Caco-2 (cell line): Measurements from ENCODE around the gene LCK. TPM values are rescaled to one million over a fixed set of nuclear protein-coding genes. Genes with fewer than 3 reads are reported as not detected.

Source experiments
- BruUV-seq: library from RNA; stranded (reverse); fragments of 400-500 nt; replicated peaks from 2 replicates; lab custom pipeline; 2021; lab: Mats Ljungman, UMichigan
- CTCF ChIA-PET: fragments of 300-600 bp; sonication (Branson Sonifier 250); formaldehyde crosslinking; loops from one replicate; lab custom pipeline; 2022; ENCODE audit warnings: antibody characterized with exemption; lab: Charles Lee
- POLR2A ChIA-PET: fragments of 300-600 bp; sonication (Branson Sonifier 250); formaldehyde crosslinking; loops from one replicate; lab custom pipeline; 2022; ENCODE audit warnings: antibody characterized with exemption; lab: Charles Lee
- DNase-seq, 2 experiments: peaks; one replicate each; pipeline versions ENCODE4 v3.0.0 to v3.0.0-alpha.2; 2020 to 2022
- H3K27me3 ChIP-seq: replicated peaks from 2 replicates; pipeline ENCODE4 v1.6.0; 2011; ENCODE audit warnings: low read length; ENCODE audit not compliant: control insufficient read depth, insufficient read depth
- H3K36me3 ChIP-seq: 2 replicates; pipeline ENCODE4 v1.5.1; 2011; ENCODE audit warnings: low read length; ENCODE audit not compliant: control insufficient read depth, insufficient read depth
- H3K4me1 ChIP-seq: fragments of 250-450 bp; sonication (Bioruptor Pico); 2 replicates; pipeline ENCODE4 v1.5.1; 2020; ENCODE audit warnings: mild to moderate bottlenecking
- H3K4me3 ChIP-seq: 2 replicates; pipeline ENCODE4 v1.5.1; 2011; ENCODE audit warnings: low read depth, mild to moderate bottlenecking, control low read depth, low read length
- H3K9me3 ChIP-seq: fragments of 250-450 bp; sonication (Bioruptor Pico); 2 replicates; pipeline ENCODE4 v1.5.1; 2020; ENCODE audit warnings: mild to moderate bottlenecking, moderate library complexity
- H3K27ac Mint-ChIP-seq: one replicate; pipeline ENCODE4 v1.8.0; 2022; ENCODE audit warnings: mixed read lengths; ENCODE audit not compliant: unreplicated experiment
- H3K27me3 Mint-ChIP-seq: one replicate; pipeline ENCODE4 v1.8.0; 2022; ENCODE audit warnings: mixed read lengths; ENCODE audit not compliant: insufficient read depth, unreplicated experiment
- H3K36me3 Mint-ChIP-seq: one replicate; pipeline ENCODE4 v1.8.0; 2022; ENCODE audit warnings: mild to moderate bottlenecking, mixed read lengths; ENCODE audit not compliant: insufficient read depth, unreplicated experiment
- H3K4me1 Mint-ChIP-seq: one replicate; pipeline ENCODE4 v1.8.0; 2022; ENCODE audit warnings: low read depth, mixed read lengths; ENCODE audit not compliant: unreplicated experiment
- H3K4me3 Mint-ChIP-seq: one replicate; pipeline ENCODE4 v1.8.0; 2022; ENCODE audit warnings: mild to moderate bottlenecking, moderate library complexity, mixed read lengths; ENCODE audit not compliant: unreplicated experiment
- H3K9me3 Mint-ChIP-seq: one replicate; pipeline ENCODE4 v1.8.0; 2022; ENCODE audit warnings: mixed read lengths; ENCODE audit not compliant: unreplicated experiment
- CTCF ChIP-seq, 2 experiments: fragments of 200-600 bp in 1 of 2; IDR thresholded peaks; 1 replicate in 1 of 2; 2 replicates in 1 of 2; pipeline versions ENCODE4 v1.5.1 to v1.8.0; 2011 to 2022; ENCODE audit warnings: antibody characterized with exemption in 1 of 2, control low read depth in 1 of 2, inconsistent platforms in 1 of 2, low read depth in 1 of 2, low read length in 1 of 2, mild to moderate bottlenecking in 1 of 2, moderate library complexity in 1 of 2; ENCODE audit not compliant: insufficient read depth in 1 of 2, severe bottlenecking in 1 of 2, unreplicated experiment in 1 of 2
- intact Hi-C: fragments of 100-400 bp; cut with micrococcal nuclease; formaldehyde crosslinking; loops from one replicate; pipeline ENCODE4 v1.10.0; 2022; ENCODE audit not compliant: unreplicated experiment
- total RNA-seq: library from RNA; stranded (reverse); gene quantifications from 2 replicates; pipeline ENCODE4 v1.2.3, GENCODE V29; 2022

The LCK gene
- total RNA-seq, 1 experiment from 2014 or later = 0.39 TPM

- intact Hi-C loops = no loop called here
- BruUV-seq = no TSS peak
- no peak for TF ChIP-seq CTCF (IDR thresholded peaks at IDR 0.05; ENCODE audit: insufficient read depth in 1 of 2, low read depth in 1 of 2, low read length in 1 of 2, severe bottlenecking in 1 of 2, unreplicated experiment in 1 of 2)
- Histone ChIP-seq H3K4me1 (no peaks in the 10 kb centered on the region), H3K4me3 (no peak overlapping the region), H3K9me3 (no peaks in the 10 kb centered on the region), H3K36me3 (no peaks in the 10 kb centered on the region), H3K27me3 (no peaks in the 10 kb centered on the region)
- CTCF ChIA-PET = no interaction called here
- POLR2A ChIA-PET = no interaction called here
- no peak overlapping the region for H3K4me3 Mint-ChIP-seq
- peaks cover 27% of the 10 kb centered on the region for H3K4me1 Mint-ChIP-seq
- peaks cover 48% of the 10 kb centered on the region for H3K36me3 Mint-ChIP-seq
- DNase-seq = no peak
- H3K9me3 Mint-ChIP-seq = no peaks in the 10 kb centered on the region
- H3K27ac Mint-ChIP-seq = no peak overlapping the region
- H3K27me3 Mint-ChIP-seq = no peaks in the 10 kb centered on the region
Measured at GRCh38 chr1:32311709-32312393, 60.8 kb downstream of the LCK start.

- H3K36me3 Mint-ChIP-seq = peaks cover 38% of the 10 kb centered on the region
- H3K9me3 ChIP-seq = no peaks in the 10 kb centered on the region
- no peak for TF ChIP-seq CTCF (IDR thresholded peaks at IDR 0.05; ENCODE audit: insufficient read depth in 1 of 2, low read depth in 1 of 2, low read length in 1 of 2, severe bottlenecking in 1 of 2, unreplicated experiment in 1 of 2)
- H3K4me3 Mint-ChIP-seq = no peak overlapping the region
- no peak overlapping the region for H3K4me3 ChIP-seq
- no peak overlapping the region for H3K27ac Mint-ChIP-seq
- no peaks in the 10 kb centered on the region for H3K9me3 Mint-ChIP-seq
- POLR2A ChIA-PET = no interaction called here
- CTCF ChIA-PET = no interaction called here
- H3K4me1 Mint-ChIP-seq = peaks cover 17% of the 10 kb centered on the region
- no peaks in the 10 kb centered on the region for H3K27me3 ChIP-seq
- BruUV-seq = no TSS peak
- intact Hi-C loops = loop anchor here (2.0 kb wide), 1 partner anchor 102 kb away; no protein-coding TSS in a partner anchor
- no peaks in the 10 kb centered on the region for H3K36me3 ChIP-seq
- H3K4me1 ChIP-seq = peaks cover 7% of the 10 kb centered on the region
- no peaks in the 10 kb centered on the region for H3K27me3 Mint-ChIP-seq
- no peak for DNase-seq
Measured at GRCh38 chr1:32316903-32317277, 65.8 kb downstream of the LCK start.

- Histone ChIP-seq H3K9me3 (no peaks in the 10 kb centered on the region), H3K27me3 (no peaks in the 10 kb centered on the region), H3K4me3 (no peak overlapping the region), H3K4me1 (peaks cover 17% of the 10 kb centered on the region), H3K36me3 (no peaks in the 10 kb centered on the region)
- TF ChIP-seq CTCF (IDR thresholded peaks at IDR 0.05; ENCODE audit: insufficient read depth in 1 of 2, low read depth in 1 of 2, low read length in 1 of 2, severe bottlenecking in 1 of 2, unreplicated experiment in 1 of 2) = no peak
- ChIA-PET POLR2A (no interaction called here), CTCF (no interaction called here)
- Mint-ChIP-seq H3K27me3 (no peaks in the 10 kb centered on the region), H3K4me1 (peaks cover 17% of the 10 kb centered on the region), H3K4me3 (no peak overlapping the region), H3K9me3 (no peaks in the 10 kb centered on the region), H3K27ac (no peak overlapping the region), H3K36me3 (peaks cover 42% of the 10 kb centered on the region)
- no TSS peak for BruUV-seq
- DNase-seq = no peak
- intact Hi-C loops = no loop called here
Measured at GRCh38 chr1:32318127-32318869, 67.2 kb downstream of the LCK start.
